Activated CD8-positive, alpha-beta memory T cell treated with anti-CD3 and anti-CD28 coated beads, Interleukin-2, amount 50 U/mL, for 24 hours (primary cell): ENCODE results near the gene KCTD21.
A peak's percentile ranks its signal among the peaks of the same experiment; 100 is the strongest.
"Not testable (repeated sequence)": the region's sequence is repeated elsewhere in the genome, so short reads cannot be mapped to it uniquely, and the experiment has no call there.

Source experiments
- DNase-seq: peaks from one replicate; pipeline ENCODE4 v3.0.0-alpha.2; 2020; ENCODE audit errors: extremely low read depth

KCTD21 gene, protein sequence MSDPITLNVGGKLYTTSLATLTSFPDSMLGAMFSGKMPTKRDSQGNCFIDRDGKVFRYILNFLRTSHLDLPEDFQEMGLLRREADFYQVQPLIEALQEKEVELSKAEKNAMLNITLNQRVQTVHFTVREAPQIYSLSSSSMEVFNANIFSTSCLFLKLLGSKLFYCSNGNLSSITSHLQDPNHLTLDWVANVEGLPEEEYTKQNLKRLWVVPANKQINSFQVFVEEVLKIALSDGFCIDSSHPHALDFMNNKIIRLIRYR

GRCh38 chr11:78188286-78189173 is at the start of gene KCTD21, which contains the start of gene USP35:
Gene KCTD21 (minus strand): TSS chr11:78188626. CDS start chr11:78174554, 14,072 bp downstream.
Gene USP35 (plus strand): TSS chr11:78188919. CDS start chr11:78196246, 7,327 bp downstream.
- DNase-seq = peak; percentile 75

DNA sequence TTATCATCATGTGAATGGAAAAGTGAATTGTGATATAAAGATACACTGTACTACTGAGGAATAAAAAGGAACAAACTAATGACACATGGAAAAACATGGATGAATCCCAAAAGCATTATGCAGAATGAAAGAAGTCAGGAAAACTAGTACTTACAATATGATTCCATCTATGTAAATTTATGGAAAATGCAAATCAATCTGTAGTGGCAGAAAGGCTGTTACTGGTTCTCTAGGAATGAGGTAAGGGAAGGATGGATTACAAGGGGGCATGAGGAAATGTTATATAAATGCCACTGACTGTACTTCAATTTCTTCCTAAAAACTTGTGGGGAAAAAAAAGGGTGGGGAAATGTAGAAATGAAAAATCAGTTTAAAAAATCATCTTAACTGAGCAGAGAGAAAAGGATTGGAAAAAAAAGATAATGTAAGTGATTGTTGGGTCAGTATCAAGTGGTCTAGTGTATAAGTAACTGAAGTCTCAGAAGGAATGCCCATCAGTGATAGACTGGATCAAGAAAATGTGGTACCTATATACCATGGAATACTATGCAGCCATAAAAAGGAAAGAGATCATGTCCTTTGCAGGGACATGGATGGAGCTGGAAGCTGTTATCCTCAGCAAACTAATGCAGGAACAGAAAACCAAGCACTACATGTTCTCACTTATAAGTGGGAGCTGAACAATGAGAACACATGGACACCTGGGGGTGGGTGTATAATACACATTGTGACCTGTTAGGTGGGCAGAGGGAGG is 49.0 kb upstream of the KCTD21 start:
- DNase-seq = no peak

GRCh38 chr11:78234006-78234405 is 45.6 kb upstream of the KCTD21 start:
- no peak for DNase-seq

DNA sequence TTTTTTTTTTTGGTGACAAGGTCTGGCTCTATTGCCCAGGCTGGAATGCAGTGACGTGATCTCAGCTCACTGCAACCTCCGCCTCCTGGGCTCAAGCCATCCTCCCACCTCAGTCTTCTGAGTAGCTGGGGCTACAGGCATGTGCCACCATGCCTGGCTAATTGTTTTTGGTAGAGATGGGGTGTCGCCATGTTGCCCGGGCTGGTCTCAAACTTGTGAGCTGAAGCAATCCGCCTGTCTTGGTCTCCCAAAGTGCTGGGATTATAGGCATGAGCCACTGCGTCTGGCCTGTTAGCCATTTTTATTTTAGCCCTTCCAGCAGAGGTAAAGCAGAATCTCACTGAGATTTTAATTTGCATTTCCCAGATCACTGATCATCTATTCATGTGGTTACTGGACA is 44.6 kb upstream of the KCTD21 start:
- DNase-seq = not testable (repeated sequence)

DNA sequence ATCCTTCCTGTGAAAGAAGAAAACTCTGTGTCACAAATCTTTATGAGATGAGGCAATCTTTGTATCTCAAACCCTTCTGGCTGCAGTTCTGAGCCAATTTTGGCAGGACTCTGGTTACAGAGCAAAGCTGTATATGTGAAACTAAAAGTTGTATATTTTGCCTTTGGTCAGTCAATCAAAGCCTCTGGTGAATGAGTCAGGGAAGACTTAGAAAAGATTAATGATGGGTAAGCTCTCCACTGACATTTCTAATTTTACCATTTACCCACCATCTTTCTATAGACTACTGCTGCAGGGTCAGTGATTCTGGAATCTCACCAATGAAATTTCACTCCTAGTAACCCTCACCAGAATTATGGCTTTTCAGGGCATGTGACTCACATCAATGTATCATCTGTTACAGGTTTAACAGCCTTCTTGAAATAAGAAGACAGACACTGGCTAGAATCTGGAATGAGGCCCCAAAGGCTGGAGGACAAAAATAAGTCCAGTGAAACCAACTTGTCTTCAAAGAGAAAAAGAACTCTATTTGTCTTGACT is 43.6 kb upstream of the KCTD21 start:
- DNase-seq = no peak

- DNase-seq = no peak
Measured at GRCh38 chr11:78230161-78230877, 41.9 kb upstream of the KCTD21 start.

GRCh38 chr11:78229106-78229505 is 40.7 kb upstream of the KCTD21 start:
- no peak for DNase-seq

- no peak for DNase-seq
Measured at GRCh38 chr11:78228467-78228866, 40.0 kb upstream of the KCTD21 start.

- no peak for DNase-seq
Measured at GRCh38 chr11:78227921-78228320, 39.5 kb upstream of the KCTD21 start.

GRCh38 chr11:78226684-78227680 is 38.6 kb upstream of the KCTD21 start:
- DNase-seq = no peak

GRCh38 chr11:78224906-78225420 is 36.5 kb upstream of the KCTD21 start:
- DNase-seq = no peak

GRCh38 chr11:78224506-78224905 is 36.1 kb upstream of the KCTD21 start:
- DNase-seq = no peak

- DNase-seq = no peak
Measured at GRCh38 chr11:78223320-78223954, 35.0 kb upstream of the KCTD21 start.

- DNase-seq = not testable (repeated sequence)
Measured at GRCh38 chr11:78222726-78223125, 34.3 kb upstream of the KCTD21 start.

GRCh38 chr11:78221396-78222315 is 33.2 kb upstream of the KCTD21 start:
- DNase-seq = no peak

DNA sequence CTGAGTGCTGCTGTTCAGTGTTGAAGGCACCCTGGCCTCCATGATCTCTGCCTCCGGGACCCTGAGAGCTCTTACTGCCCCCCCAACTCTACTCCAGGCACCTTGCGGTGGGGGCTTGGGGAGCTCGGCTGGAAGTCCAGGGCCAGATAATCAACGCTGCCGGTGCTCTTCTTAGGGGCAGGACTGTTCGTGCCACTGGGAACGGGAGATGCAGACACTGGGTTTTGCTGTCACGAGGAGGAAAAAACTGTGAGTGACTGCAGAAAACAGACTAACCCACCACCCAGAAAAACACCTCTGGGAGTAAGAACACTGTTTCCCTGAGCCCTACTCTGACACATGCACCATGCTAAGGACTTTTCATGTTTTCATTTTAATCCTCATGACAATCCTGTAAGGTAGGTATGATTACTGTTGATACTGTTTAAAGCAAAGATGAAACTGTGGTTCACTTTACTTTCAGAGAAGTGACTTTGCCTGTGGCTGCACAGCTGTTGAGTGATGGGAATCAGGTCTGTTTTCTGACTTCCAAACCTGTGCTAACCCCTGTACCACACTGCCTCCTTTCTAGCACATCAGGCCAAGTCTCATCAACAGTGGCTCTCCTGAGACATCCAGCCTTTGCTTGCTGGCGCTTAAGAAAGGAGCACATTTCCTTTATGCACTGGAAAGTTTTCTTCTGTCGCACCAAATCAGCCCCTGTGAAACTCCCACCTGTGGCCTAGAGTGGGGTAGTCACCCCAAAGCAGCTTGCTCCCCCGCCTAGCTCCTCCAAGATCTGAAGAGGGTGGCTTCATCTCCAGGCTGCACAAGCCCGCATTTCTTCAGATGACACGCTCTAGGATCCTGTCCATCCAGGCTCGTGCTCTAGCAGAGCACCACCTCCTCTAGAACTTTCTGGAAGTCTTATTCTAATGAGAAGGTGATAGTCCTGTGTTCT is 32.1 kb upstream of the KCTD21 start:
- DNase-seq = no peak
